Activated naive CD8-positive, alpha-beta T cell treated with anti-CD3 and anti-CD28 coated beads, Interleukin-2, amount 10 ng/mL, durations not matched to agents 7 days and 5 days (primary cell): ENCODE measurements around the gene RIOK2. TPM values are rescaled to one million over a fixed set of nuclear protein-coding genes. Genes with fewer than 3 reads are reported as not detected.
"Not testable (repeated sequence)": the region's sequence is repeated elsewhere in the genome, so short reads cannot be mapped to it uniquely, and the experiment has no call there.

Experiments used
- ATAC-seq: fragments of 150-1000 bp; cut with Tn5 transposase; one replicate; pipeline ENCODE4 v1.10.0; 2021; ENCODE audit warnings: low read depth, moderate library complexity
- POLR2A ChIA-PET: fragments of 350-600 bp; sonication (Branson Sonifier 250); formaldehyde crosslinking; loops from one replicate; lab custom pipeline; 2021; ENCODE audit warnings: antibody characterized with exemption; lab: Charles Lee
- DNase-seq: peaks from one replicate; pipeline ENCODE4 v3.0.0; 2021
- H3K27ac Mint-ChIP-seq: one replicate; pipeline ENCODE4 v1.8.0; 2022; ENCODE audit warnings: mild to moderate bottlenecking, mixed read lengths
- H3K27me3 Mint-ChIP-seq: one replicate; pipeline ENCODE4 v1.8.0; 2022; ENCODE audit warnings: mild to moderate bottlenecking, moderate library complexity, mixed read lengths
- H3K36me3 Mint-ChIP-seq: one replicate; pipeline ENCODE4 v1.8.0; 2021; ENCODE audit warnings: mild to moderate bottlenecking, mixed read lengths
- H3K4me1 Mint-ChIP-seq: one replicate; pipeline ENCODE4 v1.8.0; 2021; ENCODE audit warnings: mixed read lengths
- H3K4me3 Mint-ChIP-seq: one replicate; pipeline ENCODE4 v1.8.0; 2022; ENCODE audit warnings: mild to moderate bottlenecking, moderate library complexity, mixed read lengths
- H3K9me3 Mint-ChIP-seq: one replicate; pipeline ENCODE4 v1.8.0; 2021; ENCODE audit warnings: mixed read lengths
- total RNA-seq, 2 experiments: library from RNA; stranded (reverse); gene quantifications; one replicate each; pipeline ENCODE4 v1.2.3, GENCODE V29; 2021

The RIOK2 gene
- total RNA-seq, 2 experiments from 2014 or later = 23.6 to 28.1 TPM

DNA sequence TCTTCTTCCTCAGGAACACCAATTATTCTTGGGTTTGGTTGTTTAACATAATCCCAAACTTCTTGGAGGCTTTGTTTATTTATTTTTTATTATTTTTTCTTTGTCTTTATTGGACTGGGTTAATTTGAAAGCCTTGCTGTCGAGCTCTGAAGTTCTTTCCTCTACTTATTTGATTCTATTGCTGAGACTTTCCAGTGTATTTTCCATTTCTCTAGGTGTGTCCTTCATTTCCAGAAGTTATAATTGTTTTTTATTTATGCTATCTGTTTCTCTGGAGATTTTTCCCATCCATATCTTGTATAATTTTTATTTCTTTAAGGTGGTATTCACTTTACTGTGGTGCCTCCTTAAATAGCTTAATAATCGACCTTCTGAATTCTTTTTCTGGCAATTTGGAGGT, 8.8 kb upstream of the RIOK2 start:
- H3K4me1 Mint-ChIP-seq = peaks cover 9% of the 10 kb centered on the region
- H3K27ac Mint-ChIP-seq = no peak overlapping the region
- peaks cover 17% of the 10 kb centered on the region for H3K9me3 Mint-ChIP-seq
- H3K36me3 Mint-ChIP-seq = peaks cover 15% of the 10 kb centered on the region
- POLR2A ChIA-PET = no interaction called here
- DNase-seq = no peak
- no peak for ATAC-seq
- no peak overlapping the region for H3K4me3 Mint-ChIP-seq
- H3K27me3 Mint-ChIP-seq = no peaks in the 10 kb centered on the region

DNA sequence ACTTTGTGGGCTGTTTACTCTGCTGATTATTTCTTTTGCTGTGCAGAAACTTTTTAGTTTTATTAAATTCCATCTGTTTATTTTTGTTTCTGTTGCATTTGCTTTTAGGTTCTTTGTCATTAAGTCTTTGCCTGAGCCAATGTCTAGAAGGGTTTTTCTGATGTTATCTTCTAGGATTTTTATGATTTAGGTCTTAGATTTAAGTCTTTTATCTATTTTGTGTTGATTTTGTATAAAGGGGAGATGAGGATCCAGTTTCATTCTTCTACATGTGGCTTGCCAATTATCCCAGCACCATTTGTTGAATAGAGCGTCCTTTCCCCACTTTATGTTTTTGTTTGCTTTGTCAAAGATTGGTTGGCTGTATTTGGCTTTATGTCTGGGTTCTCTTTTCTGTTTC, 6.5 kb upstream of the RIOK2 start:
- POLR2A ChIA-PET, H3K4me1 Mint-ChIP-seq, ATAC-seq, DNase-seq, H3K27me3 Mint-ChIP-seq, H3K27ac Mint-ChIP-seq, H3K4me3 Mint-ChIP-seq: not testable (repeated sequence)
- Mint-ChIP-seq H3K36me3 (peaks cover 16% of the 10 kb centered on the region), H3K9me3 (peaks cover 16% of the 10 kb centered on the region)

DNA sequence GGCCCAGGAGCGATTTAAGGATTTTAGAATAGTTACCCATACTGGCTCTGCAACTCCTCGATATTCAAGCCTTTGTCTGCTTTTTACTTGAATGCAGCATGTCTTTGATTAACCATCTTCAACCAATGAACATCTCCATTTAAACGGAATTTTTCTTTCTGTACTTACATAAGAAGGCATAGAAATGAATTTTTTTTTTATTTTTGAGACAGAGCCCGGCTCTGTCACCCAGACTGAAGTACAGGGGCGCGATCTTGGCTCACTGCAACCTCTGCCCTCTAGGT, 825 bp upstream of the RIOK2 start:
- Mint-ChIP-seq H3K27ac (peak overlapping the region; percentile 99), H3K9me3 (peaks cover 5% of the 10 kb centered on the region), H3K36me3 (peaks cover 15% of the 10 kb centered on the region), H3K27me3 (no peaks in the 10 kb centered on the region), H3K4me1 (peaks cover 24% of the 10 kb centered on the region), H3K4me3 (peak overlapping the region; percentile 94)
- DNase-seq (no peak), ATAC-seq (no peak)
- POLR2A ChIA-PET = interaction anchor here (0.9 kb wide), 1 partner anchor 1744 kb away, joined by 3 read pairs; the partner anchor contains the start of gene CHD1

DNA sequence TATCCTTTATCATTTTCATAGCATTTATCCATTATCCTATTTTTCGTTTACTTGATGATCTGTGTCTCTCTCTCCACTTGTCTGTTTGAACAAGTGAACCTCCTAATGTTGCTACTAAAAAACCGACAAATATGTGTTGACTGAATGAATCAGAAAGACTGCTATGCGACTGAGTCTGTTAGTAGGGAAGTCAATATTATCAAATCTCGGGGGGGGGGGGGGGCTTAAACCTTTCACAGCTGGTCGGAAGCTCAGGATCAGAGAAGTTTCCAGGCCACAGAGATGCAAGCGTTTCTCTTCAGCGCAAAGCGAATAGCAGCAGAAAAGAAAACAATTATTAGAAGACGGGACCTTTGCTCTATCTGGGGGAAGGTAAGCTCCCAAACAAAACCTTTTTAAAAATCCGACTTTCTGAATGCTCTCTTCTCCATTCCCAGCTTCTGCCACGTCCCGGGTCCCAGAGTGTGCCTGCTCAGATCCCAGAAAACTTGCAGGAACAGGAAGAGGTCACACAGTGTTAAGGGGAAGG, 412 bp downstream of the RIOK2 start:
- peak overlapping the region; percentile 94 for H3K4me3 Mint-ChIP-seq
- peaks cover 23% of the 10 kb centered on the region for H3K36me3 Mint-ChIP-seq
- no peaks in the 10 kb centered on the region for H3K27me3 Mint-ChIP-seq
- peaks cover 5% of the 10 kb centered on the region for H3K9me3 Mint-ChIP-seq
- ATAC-seq = no peak
- POLR2A ChIA-PET = interaction anchor here (0.6 to 0.7 kb wide), 2 partner anchors 378 to 519 kb away, joined by 3 read pairs; no protein-coding TSS in a partner anchor
- no peak for DNase-seq
- H3K27ac Mint-ChIP-seq = peak overlapping the region; percentile 99
- H3K4me1 Mint-ChIP-seq = peaks cover 24% of the 10 kb centered on the region

DNA sequence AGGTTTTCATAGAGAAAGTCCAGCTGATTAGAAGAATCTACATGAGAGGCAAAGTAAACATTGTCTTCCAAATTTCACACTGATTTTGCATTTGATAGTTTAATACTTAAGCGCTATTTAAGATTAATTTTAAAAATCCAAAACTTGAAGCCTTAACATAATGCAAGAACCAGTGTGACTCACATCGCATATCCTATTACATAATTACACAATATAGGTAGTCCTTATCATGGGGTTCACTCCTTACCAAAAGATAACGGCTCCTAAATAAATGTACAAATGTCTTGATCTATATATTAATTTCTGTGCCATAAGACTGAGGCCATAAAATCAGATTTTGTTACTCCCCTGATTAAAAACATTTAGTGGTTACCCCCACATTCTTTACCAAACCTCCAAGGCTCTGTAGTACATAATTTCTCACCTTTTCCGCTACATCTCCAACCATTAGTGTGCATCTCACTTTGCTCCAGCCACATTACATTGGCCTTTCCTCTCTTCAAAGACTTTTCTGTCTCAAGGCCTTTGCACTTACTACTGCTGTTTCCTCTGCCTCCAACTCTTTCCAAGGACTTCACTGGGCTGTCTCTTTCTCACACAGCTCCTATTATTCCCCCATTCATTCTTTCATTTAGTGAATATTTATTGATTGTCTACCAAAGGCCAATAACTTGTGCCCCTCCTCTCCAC, 1.0 kb downstream of the RIOK2 start:
- DNase-seq = no peak

DNA sequence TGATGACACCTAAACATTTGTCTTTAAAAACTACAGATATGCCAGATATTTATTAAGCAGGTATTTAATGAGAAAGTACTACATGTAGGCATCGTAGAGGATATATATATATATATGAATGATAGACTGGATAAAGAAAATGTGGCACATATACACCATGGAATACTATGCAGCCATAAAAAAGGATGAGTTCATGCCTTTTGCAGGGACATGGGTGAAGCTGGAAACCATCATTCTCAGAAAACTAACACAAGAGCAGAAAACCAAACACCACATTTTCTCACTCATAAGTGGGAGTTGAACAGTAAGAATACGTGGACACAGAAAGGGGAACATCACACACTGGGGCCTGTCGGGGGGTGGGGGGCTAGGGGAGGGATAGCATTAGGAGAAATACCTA, 3.6 kb downstream of the RIOK2 start:
- DNase-seq, H3K4me3 Mint-ChIP-seq, H3K27me3 Mint-ChIP-seq, ATAC-seq, POLR2A ChIA-PET, H3K27ac Mint-ChIP-seq, H3K9me3 Mint-ChIP-seq: not testable (repeated sequence)
- H3K36me3 Mint-ChIP-seq = peaks cover 27% of the 10 kb centered on the region
- peaks cover 22% of the 10 kb centered on the region for H3K4me1 Mint-ChIP-seq

More for the DNA sequence above, 1.0 kb downstream of the RIOK2 start:
- ATAC-seq = no peak
- Mint-ChIP-seq H3K36me3 (peaks cover 23% of the 10 kb centered on the region), H3K9me3 (peaks cover 5% of the 10 kb centered on the region), H3K4me3 (peak overlapping the region; percentile 94), H3K27ac (peak overlapping the region; percentile 99), H3K4me1 (peaks cover 24% of the 10 kb centered on the region), H3K27me3 (no peaks in the 10 kb centered on the region)
- POLR2A ChIA-PET = interaction anchor here (0.6 kb wide), 1 partner anchor 377 kb away, joined by 3 read pairs; no protein-coding TSS in a partner anchor

DNA sequence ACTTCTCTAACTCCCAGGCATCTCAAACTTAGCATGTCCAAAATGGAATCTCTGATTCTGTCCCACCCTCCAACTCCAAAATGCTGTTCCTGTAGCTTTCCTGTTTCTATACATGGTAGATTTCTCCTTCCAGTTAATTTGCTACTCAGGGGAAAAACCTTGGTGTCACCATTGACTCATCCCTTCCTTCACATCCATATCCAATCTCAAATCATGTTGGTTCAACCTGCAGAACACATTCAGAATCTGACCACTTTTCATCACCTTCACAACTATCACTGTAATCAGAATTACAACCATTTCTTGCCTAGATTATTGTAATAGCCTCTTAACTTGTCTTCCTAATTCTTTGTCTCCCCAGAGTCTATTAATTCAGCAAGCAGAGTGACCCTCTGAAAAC, 10.8 kb downstream of the RIOK2 start:
- no peak overlapping the region for H3K4me3 Mint-ChIP-seq
- no peak for DNase-seq
- H3K27ac Mint-ChIP-seq = no peak overlapping the region
- ATAC-seq = no peak
- POLR2A ChIA-PET = no interaction called here
- H3K27me3 Mint-ChIP-seq = no peaks in the 10 kb centered on the region
- peaks cover 28% of the 10 kb centered on the region for H3K36me3 Mint-ChIP-seq
- no peaks in the 10 kb centered on the region for H3K9me3 Mint-ChIP-seq
- H3K4me1 Mint-ChIP-seq = peaks cover 5% of the 10 kb centered on the region

DNA sequence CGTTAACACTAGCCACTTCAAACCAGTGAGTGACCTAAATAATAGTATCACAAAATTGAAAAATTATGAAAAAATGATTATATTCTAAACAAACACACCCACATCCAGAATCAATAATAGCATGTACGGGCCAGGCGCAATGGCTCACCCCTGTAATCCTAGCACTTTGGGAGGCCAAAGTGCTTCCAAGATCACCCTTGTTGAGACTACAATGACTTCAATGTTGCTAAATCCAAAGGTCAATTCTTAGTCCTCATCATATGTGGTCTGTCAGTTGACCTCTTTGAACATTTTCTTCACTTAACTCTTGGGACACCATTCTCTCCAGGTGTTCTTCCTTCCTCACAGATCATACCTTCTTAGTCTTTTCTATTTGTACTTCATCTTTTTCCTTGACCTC, 11.3 kb downstream of the RIOK2 start:
- Mint-ChIP-seq H3K27me3 (no peaks in the 10 kb centered on the region), H3K36me3 (peaks cover 28% of the 10 kb centered on the region), H3K27ac (no peak overlapping the region), H3K4me3 (no peak overlapping the region), H3K9me3 (no peaks in the 10 kb centered on the region), H3K4me1 (peaks cover 5% of the 10 kb centered on the region)
- no peak for DNase-seq
- ATAC-seq = no peak
- POLR2A ChIA-PET = no interaction called here

DNA sequence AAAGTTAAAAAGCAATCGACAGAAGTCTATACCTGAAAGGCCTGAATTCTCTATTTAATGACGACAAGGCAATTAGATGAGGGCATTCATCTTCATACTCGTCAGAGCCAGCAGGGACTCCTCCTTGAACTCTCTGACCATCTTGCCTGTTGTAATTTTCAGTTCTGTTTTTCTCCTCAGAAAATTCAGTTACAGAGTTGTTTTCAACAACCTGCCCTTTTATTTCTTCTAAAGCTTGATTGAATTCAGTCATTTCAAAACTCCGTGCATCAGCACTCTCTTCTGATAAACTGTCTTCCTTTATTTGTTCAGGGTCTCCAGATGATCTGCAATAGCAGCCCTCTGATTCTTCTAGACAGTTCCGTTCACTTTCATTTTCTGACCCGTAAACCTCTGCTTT, 15.6 kb downstream of the RIOK2 start:
- DNase-seq (no peak), ATAC-seq (no peak)
- Mint-ChIP-seq H3K27ac (no peak overlapping the region), H3K4me3 (no peak overlapping the region), H3K9me3 (no peaks in the 10 kb centered on the region), H3K36me3 (peaks cover 21% of the 10 kb centered on the region), H3K27me3 (no peaks in the 10 kb centered on the region), H3K4me1 (peaks cover 8% of the 10 kb centered on the region)
- POLR2A ChIA-PET = no interaction called here

DNA sequence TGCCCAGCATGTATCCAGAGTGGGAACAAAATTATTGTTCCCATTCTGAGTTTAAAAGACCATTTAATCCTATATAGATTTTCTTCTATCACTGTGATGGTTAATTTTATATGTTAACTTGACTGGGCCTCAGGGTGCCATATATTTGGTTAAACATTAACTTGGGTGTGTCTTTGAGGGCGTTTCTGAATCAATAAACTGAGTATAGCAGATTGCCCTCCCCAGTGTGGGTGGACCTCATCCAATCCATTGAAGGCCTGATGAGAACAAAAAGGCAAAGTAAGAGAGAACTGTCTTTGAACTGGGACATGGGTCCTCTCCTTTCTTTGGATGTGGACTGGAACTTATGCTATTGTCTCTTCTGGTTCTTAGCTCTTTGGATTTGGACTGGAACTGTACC, 17.3 kb downstream of the RIOK2 start:
- Mint-ChIP-seq H3K36me3 (peaks cover 10% of the 10 kb centered on the region), H3K27ac (no peak overlapping the region), H3K27me3 (no peaks in the 10 kb centered on the region), H3K4me1 (peaks cover 8% of the 10 kb centered on the region), H3K4me3 (no peak overlapping the region), H3K9me3 (no peaks in the 10 kb centered on the region)
- POLR2A ChIA-PET = no interaction called here
- ATAC-seq = no peak
- DNase-seq = no peak

DNA sequence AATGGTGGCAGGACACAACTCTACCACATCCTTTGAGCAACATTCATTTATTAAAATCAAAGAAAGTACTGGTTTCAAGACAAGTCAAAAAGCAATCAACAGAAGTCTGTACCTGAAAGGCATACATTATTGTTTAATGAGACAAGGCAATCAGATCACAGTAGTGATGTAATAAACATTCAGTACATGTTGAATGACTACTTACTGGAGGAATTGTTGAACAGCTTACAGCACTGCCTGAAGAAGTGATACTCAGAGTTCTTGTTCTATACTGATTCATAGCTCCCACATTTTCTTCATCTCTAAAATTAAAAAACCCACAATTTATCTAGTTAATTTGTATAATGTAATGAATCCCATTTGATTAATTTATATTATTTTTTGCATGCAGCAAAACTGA, 18.2 kb downstream of the RIOK2 start:
- POLR2A ChIA-PET = no interaction called here
- H3K36me3 Mint-ChIP-seq = peaks cover 12% of the 10 kb centered on the region
- peaks cover 8% of the 10 kb centered on the region for H3K4me1 Mint-ChIP-seq
- DNase-seq = no peak
- H3K27ac Mint-ChIP-seq = no peak overlapping the region
- no peaks in the 10 kb centered on the region for H3K27me3 Mint-ChIP-seq
- no peak for ATAC-seq
- H3K9me3 Mint-ChIP-seq = no peaks in the 10 kb centered on the region
- H3K4me3 Mint-ChIP-seq = no peak overlapping the region

DNA sequence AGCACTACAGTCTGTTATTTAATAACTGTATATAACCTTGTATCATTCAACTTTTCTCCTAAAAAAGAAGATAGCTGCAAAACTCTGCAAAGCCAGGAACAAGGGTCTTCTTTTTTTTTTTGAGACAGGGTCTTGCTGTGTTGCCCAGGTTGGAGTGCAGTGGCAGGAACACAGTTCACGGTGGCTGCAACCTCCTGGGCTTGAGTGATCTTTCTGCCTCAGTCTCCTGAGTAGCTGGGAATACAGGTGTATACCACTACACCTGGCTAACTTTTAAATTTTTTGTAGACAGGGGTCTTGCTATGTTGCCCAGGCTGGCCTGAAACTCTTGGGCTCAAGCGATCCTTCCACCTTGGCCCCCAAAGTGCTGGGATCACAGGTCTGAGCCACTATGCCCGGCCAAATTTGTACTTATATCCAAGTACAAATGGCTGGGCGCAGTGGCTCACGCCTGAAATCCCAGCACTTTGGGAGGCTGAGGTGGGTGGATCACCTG, 19.2 kb downstream of the RIOK2 start:
- ATAC-seq = no peak
- Mint-ChIP-seq H3K36me3 (peaks cover 16% of the 10 kb centered on the region), H3K27me3 (no peaks in the 10 kb centered on the region), H3K9me3 (no peaks in the 10 kb centered on the region), H3K4me1 (peaks cover 7% of the 10 kb centered on the region), H3K4me3 (no peak overlapping the region), H3K27ac (no peak overlapping the region)
- DNase-seq = no peak
- POLR2A ChIA-PET = no interaction called here

DNA sequence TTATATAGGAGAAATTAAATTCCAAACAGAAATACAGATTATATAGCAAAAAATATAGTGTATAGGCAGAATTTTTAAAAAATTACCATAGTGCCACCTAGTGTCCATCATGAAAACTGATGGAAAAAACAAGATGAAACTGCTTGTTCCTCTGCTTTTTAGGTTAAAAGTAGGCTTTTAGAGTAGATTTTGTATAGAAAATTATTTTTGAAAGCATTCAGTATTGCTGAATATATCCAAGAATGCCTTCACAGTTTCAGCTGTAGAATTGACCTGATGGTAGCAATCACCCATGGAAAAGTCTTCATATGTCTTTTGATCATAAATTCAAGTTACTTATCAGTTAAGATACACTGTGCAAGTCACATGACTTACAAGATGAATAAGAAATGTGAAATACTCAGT, 19.7 kb downstream of the RIOK2 start:
- H3K27me3 Mint-ChIP-seq = no peaks in the 10 kb centered on the region
- DNase-seq (no peak), ATAC-seq (no peak)
- POLR2A ChIA-PET = no interaction called here
- H3K4me3 Mint-ChIP-seq = no peak overlapping the region
- H3K36me3 Mint-ChIP-seq = peaks cover 21% of the 10 kb centered on the region
- H3K27ac Mint-ChIP-seq = no peak overlapping the region
- H3K4me1 Mint-ChIP-seq = peaks cover 6% of the 10 kb centered on the region
- peaks cover under 1% of the 10 kb centered on the region for H3K9me3 Mint-ChIP-seq

DNA sequence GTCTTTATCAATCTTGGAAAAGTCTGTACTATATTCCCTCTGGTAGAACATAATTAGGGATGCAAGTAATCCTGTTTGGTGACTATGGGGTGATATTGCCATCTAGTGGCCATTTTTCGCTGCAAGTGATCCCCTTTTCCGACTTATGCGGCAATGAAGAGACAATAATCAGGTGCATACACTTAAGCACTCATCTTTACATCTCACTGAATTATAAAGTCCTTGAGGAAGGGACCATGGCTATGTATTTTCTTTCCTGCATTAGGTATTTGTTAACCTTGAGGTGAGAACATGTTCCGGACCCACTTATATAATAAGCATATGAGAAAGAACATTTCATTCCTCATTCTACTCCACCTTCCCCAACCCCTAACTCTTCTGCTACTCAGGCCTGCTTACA, 21.0 kb downstream of the RIOK2 start:
- no peak overlapping the region for H3K27ac Mint-ChIP-seq
- DNase-seq (no peak), ATAC-seq (no peak)
- H3K9me3 Mint-ChIP-seq = peaks cover 11% of the 10 kb centered on the region
- H3K27me3 Mint-ChIP-seq = no peaks in the 10 kb centered on the region
- POLR2A ChIA-PET = interaction anchor here (0.7 kb wide), 1 partner anchor 82 kb away, joined by 3 read pairs; no protein-coding TSS in a partner anchor
- peaks cover 31% of the 10 kb centered on the region for H3K36me3 Mint-ChIP-seq
- H3K4me1 Mint-ChIP-seq = peaks cover 4% of the 10 kb centered on the region
- H3K4me3 Mint-ChIP-seq = no peak overlapping the region
